Keratinocyte (primary cell): Measurements from ENCODE around the gene PIGQ. TPM values are rescaled to one million over a fixed set of nuclear protein-coding genes. Genes with fewer than 3 reads are reported as not detected.

Experiments used
- DNase-seq: peaks from one replicate; pipeline ENCODE4 v3.0.0-alpha.2; 2011; ENCODE audit warnings: low read depth, missing footprints, low spot score
- FAIRE-seq: peaks from 2 replicates; lab custom pipeline; 2011; peaks lifted over from hg19 to GRCh38; lab: Jason Lieb, UNC
- H2AFZ ChIP-seq: 2 replicates; pipeline ENCODE4 v1.6.0; 2012; ENCODE audit warnings: low read length, control low read depth, inconsistent platforms; ENCODE audit not compliant: control insufficient read depth
- H3K27ac ChIP-seq: 2 replicates; pipeline ENCODE4 v1.5.1; 2011; ENCODE audit warnings: low read length; ENCODE audit not compliant: control insufficient read depth, insufficient read depth
- H3K27me3 ChIP-seq: 3 replicates; pipeline ENCODE4 v1.6.0; 2011; ENCODE audit warnings: low read length; ENCODE audit not compliant: control insufficient read depth, insufficient read depth; ENCODE audit errors: extremely low read depth
- H3K36me3 ChIP-seq, 2 experiments: 2 replicates in 1 of 2; 3 replicates in 1 of 2; pipeline ENCODE4 v1.5.1; 2011; ENCODE audit warnings: low read length in 2 of 2, mild to moderate bottlenecking in 1 of 2; ENCODE audit not compliant: control insufficient read depth in 2 of 2, insufficient read depth in 2 of 2; ENCODE audit errors: extremely low read depth in 1 of 2
- H3K4me1 ChIP-seq: 3 replicates; pipeline ENCODE4 v1.5.1; 2011; ENCODE audit warnings: low read length; ENCODE audit not compliant: control insufficient read depth, insufficient read depth; ENCODE audit errors: extremely low read depth
- H3K4me2 ChIP-seq: 3 replicates; pipeline ENCODE4 v1.6.0; 2011; ENCODE audit warnings: low read depth, low read length; ENCODE audit not compliant: control insufficient read depth, insufficient read depth; ENCODE audit errors: extremely low read depth
- H3K4me3 ChIP-seq, 3 experiments: fragments of 200-600 bp in 1 of 3; sonication (generic) in 1 of 3; 2 replicates in 2 of 3; 3 replicates in 1 of 3; pipeline ENCODE4 v1.5.1; 2011 to 2016; ENCODE audit warnings: low read length in 3 of 3, mild to moderate bottlenecking in 3 of 3, control low read depth in 2 of 3, inconsistent platforms in 1 of 3, low read depth in 1 of 3, mixed read lengths in 1 of 3, mixed run types in 1 of 3, moderate library complexity in 1 of 3; ENCODE audit not compliant: control insufficient read depth in 2 of 3, insufficient read depth in 2 of 3; ENCODE audit errors: extremely low read depth in 1 of 3
- H3K79me2 ChIP-seq: 2 replicates; pipeline ENCODE4 v1.6.0; 2012; ENCODE audit warnings: low read length; ENCODE audit not compliant: control insufficient read depth, insufficient read depth
- H3K9ac ChIP-seq: 3 replicates; pipeline ENCODE4 v1.6.0; 2011; ENCODE audit warnings: low read length; ENCODE audit not compliant: control insufficient read depth, insufficient read depth; ENCODE audit errors: extremely low read depth
- H3K9me1 ChIP-seq: 3 replicates; pipeline ENCODE4 v1.6.0; 2011; ENCODE audit warnings: low read length; ENCODE audit not compliant: control insufficient read depth, insufficient read depth; ENCODE audit errors: extremely low read depth
- H3K9me3 ChIP-seq: 2 replicates; pipeline ENCODE4 v1.5.1; 2012; ENCODE audit warnings: low read depth, low read length; ENCODE audit not compliant: control insufficient read depth
- H4K20me1 ChIP-seq: 3 replicates; pipeline ENCODE4 v1.6.0; 2011; ENCODE audit warnings: low read length; ENCODE audit not compliant: control insufficient read depth, insufficient read depth; ENCODE audit errors: extremely low read depth
- CTCF ChIP-seq, 3 experiments: IDR thresholded peaks in 1 of 3; conservative IDR thresholded peaks in 1 of 3; optimal IDR thresholded peaks in 1 of 3; 2 replicates in 2 of 3; 3 replicates in 1 of 3; pipeline versions ENCODE3 to v1.5.1; 2011; ENCODE audit warnings: low read length in 3 of 3, mild to moderate bottlenecking in 3 of 3, moderate library complexity in 2 of 3, control low read depth in 1 of 3, inconsistent platforms in 1 of 3; ENCODE audit not compliant: insufficient read depth in 2 of 3; ENCODE audit errors: extremely low read depth in 1 of 3
- EZH2 ChIP-seq: IDR thresholded peaks from one replicate; pipeline ENCODE4 v1.6.1; 2012; ENCODE audit warnings: inconsistent platforms, mild to moderate bottlenecking, low read length, moderate library complexity
- dilution Hi-C: fragments of 300-500 bp; cut with MboI; formaldehyde crosslinking; loops from one replicate; pipeline ENCODE4 v1.7.0; 2020; ENCODE audit warnings: low sequenced_read_pairs; ENCODE audit not compliant: extremely low pct_ligation_motif_present
- polyA plus RNA-seq, 5 experiments: library from polyadenylated mRNA; depleted of rRNA in 3 of 5; stranded (reverse) in 3 of 5; stranded (forward) in 1 of 5; unstranded in 1 of 5; fragments of >200 nt; gene quantifications; 1 replicate in 1 of 5; 2 replicates in 3 of 5; 3 replicates in 1 of 5; pipeline versions ENCODE4 v1.2.1 to v1.2.3, GENCODE V29; 2011 to 2012; ENCODE audit warnings: missing spikeins in 2 of 5, low read depth in 1 of 5, low replicate concordance in 1 of 5

Gene PIGQ
- polyA plus RNA-seq, 1 donor (not counting 4 experiments of a cell fraction or from before 2014, with no cell fraction given) = 11.2 TPM

- Histone ChIP-seq H3K9me1 (no peaks in the 10 kb centered on the region), H3K4me1 (peaks cover 9% of the 10 kb centered on the region), H3K79me2 (no peaks in the 10 kb centered on the region), H4K20me1 (no peaks in the 10 kb centered on the region), H3K36me3 (no peaks in the 10 kb centered on the region), H2AFZ (no peak overlapping the region), H3K4me3 (no peak overlapping the region), H3K9me3 (no peaks in the 10 kb centered on the region), H3K9ac (no peak overlapping the region), H3K27me3 (peaks cover 43% of the 10 kb centered on the region), H3K4me2 (no peak overlapping the region), H3K27ac (no peak overlapping the region)
- DNase-seq (no peak), FAIRE-seq (no peak)
- dilution Hi-C loops = no loop called here
- no peak for TF ChIP-seq CTCF (optimal IDR thresholded peaks at IDR 0.05 in 1 of 3, IDR thresholded peaks at IDR 0.05 in 1 of 3, conservative IDR thresholded peaks at IDR 0.05 in 1 of 3; ENCODE audit: extremely low read depth in 1 of 3, insufficient read depth in 2 of 3, low read length in 3 of 3)
Observed at GRCh38 chr16:563072-563644, 6.6 kb upstream of the PIGQ start.

DNA sequence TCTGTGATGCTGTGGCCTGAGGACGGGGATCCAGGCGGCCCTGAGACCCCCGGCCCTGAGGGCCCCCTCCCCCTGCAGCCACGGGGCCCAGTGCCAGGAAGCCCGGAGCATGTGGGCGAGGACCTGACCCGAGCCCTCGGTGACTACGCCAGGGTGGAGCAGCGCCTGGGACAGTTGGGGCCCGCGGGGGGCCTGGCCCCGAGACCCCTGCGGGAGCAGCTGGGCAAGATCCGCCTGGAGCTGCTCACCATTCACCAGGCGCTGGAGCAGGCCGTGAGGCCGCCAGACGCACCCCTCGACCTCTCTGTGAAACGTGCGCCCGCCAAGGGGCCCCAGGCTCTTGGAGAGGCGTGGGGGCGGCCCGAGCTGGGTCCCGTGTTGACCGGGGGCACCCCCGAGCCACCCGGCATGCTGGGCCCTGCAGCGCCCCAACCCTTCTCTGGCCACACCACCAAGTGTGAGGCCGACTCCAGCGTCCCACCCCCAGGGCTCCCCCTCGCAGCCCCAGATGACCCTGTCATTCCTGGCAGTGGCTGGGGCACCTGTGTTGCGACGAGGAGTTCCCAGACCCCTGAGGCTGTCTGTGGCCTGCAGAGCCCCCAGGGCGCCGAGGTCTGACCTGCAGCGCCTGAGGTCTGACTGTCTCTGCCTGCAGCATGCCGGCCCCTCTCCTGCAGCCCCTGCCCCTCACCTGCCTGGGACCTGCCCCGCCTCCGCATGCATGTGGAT lies 4.9 kb upstream of the PIGQ start:
- no peak overlapping the region for H3K27ac ChIP-seq
- no peak overlapping the region for H3K4me2 ChIP-seq
- dilution Hi-C loops = no loop called here
- no peak overlapping the region for H2AFZ ChIP-seq
- H3K79me2 ChIP-seq = no peaks in the 10 kb centered on the region
- H3K9ac ChIP-seq = no peak overlapping the region
- no peak overlapping the region for H3K4me3 ChIP-seq
- FAIRE-seq (no peak), DNase-seq (no peak)
- no peaks in the 10 kb centered on the region for H4K20me1 ChIP-seq
- TF ChIP-seq EZH2 = no peak
- no peak for TF ChIP-seq CTCF (optimal IDR thresholded peaks at IDR 0.05 in 1 of 3, IDR thresholded peaks at IDR 0.05 in 1 of 3, conservative IDR thresholded peaks at IDR 0.05 in 1 of 3; ENCODE audit: extremely low read depth in 1 of 3, insufficient read depth in 2 of 3, low read length in 3 of 3)
- no peaks in the 10 kb centered on the region for H3K9me1 ChIP-seq
- no peaks in the 10 kb centered on the region for H3K9me3 ChIP-seq
- H3K4me1 ChIP-seq = peaks cover 19% of the 10 kb centered on the region
- peaks cover 26% of the 10 kb centered on the region for H3K27me3 ChIP-seq
- H3K36me3 ChIP-seq = no peaks in the 10 kb centered on the region
